PC-9 (cell line): Measurements from ENCODE around the gene EBNA1BP2. TPM values are rescaled to one million over a fixed set of nuclear protein-coding genes. Genes with fewer than 3 reads are reported as not detected.
A peak's percentile ranks its signal among the peaks of the same experiment; 100 is the strongest.

ENCODE experiments used
- Bru-seq: library from RNA; stranded (reverse); fragments of 400-500 nt; gene quantifications from one replicate; lab custom pipeline; 2021; lab: Mats Ljungman, UMichigan
- BruChase-seq, 2 experiments: library from RNA; stranded (reverse); fragments of 400-500 nt; gene quantifications; one replicate each; lab custom pipeline; 2021; lab: Mats Ljungman, UMichigan
- BruUV-seq: library from RNA; stranded (reverse); fragments of 400-500 nt; replicated peaks from 2 replicates; lab custom pipeline; 2021; lab: Mats Ljungman, UMichigan
- CTCF ChIA-PET: fragments of 300-600 bp; sonication (Branson Sonifier 250); formaldehyde crosslinking; loops from one replicate; lab custom pipeline; 2022; ENCODE audit warnings: antibody characterized with exemption; lab: Charles Lee
- POLR2A ChIA-PET: fragments of 300-600 bp; sonication (Branson Sonifier 250); formaldehyde crosslinking; loops from one replicate; lab custom pipeline; 2022; ENCODE audit warnings: antibody characterized with exemption; ENCODE audit not compliant: unreplicated experiment; lab: Charles Lee
- DNase-seq, 2 experiments: peaks; one replicate each; pipeline versions ENCODE4 v3.0.0 to v3.0.0-alpha.2; 2015 to 2022; ENCODE audit warnings: mixed read lengths in 1 of 2
- H2AFZ ChIP-seq: fragments of 200-600 bp; sonication (generic); 2 replicates; pipeline ENCODE4 v1.8.1; 2017; ENCODE audit warnings: antibody characterized with exemption
- H3F3A ChIP-seq: fragments of 200-600 bp; sonication (generic); 2 replicates; pipeline ENCODE4 v1.8.1; 2017; ENCODE audit warnings: antibody characterized with exemption, mild to moderate bottlenecking, low read depth; ENCODE audit not compliant: insufficient read depth
- H3K27ac ChIP-seq: fragments of 200-600 bp; sonication (generic); 2 replicates; pipeline ENCODE4 v1.6.1; 2016; ENCODE audit warnings: mixed run types
- H3K27me3 ChIP-seq: fragments of 200-600 bp; sonication (generic); 2 replicates; pipeline ENCODE4 v1.6.1; 2016; ENCODE audit warnings: low read depth, mixed run types; ENCODE audit not compliant: insufficient read depth
- H3K36me3 ChIP-seq: fragments of 200-600 bp; sonication (generic); 2 replicates; pipeline ENCODE4 v1.6.1; 2016; ENCODE audit warnings: low read depth, mixed run types
- H3K4me1 ChIP-seq: fragments of 200-600 bp; sonication (generic); replicated peaks from 2 replicates; pipeline ENCODE4 v1.6.1; 2016; ENCODE audit warnings: mixed run types; ENCODE audit not compliant: insufficient read depth
- H3K4me2 ChIP-seq: fragments of 200-600 bp; sonication (generic); 2 replicates; pipeline ENCODE4 v1.6.1; 2017; ENCODE audit warnings: mixed run types
- H3K4me3 ChIP-seq: fragments of 200-600 bp; sonication (generic); 2 replicates; pipeline ENCODE4 v1.6.1; 2016; ENCODE audit warnings: mixed run types
- H3K79me2 ChIP-seq: fragments of 200-600 bp; sonication (generic); 2 replicates; pipeline ENCODE4 v1.6.1; 2017; ENCODE audit warnings: low read depth, mixed run types
- H3K9me2 ChIP-seq: fragments of 200-600 bp; sonication (generic); 2 replicates; pipeline ENCODE4 v1.8.1; 2017; ENCODE audit warnings: mild to moderate bottlenecking; ENCODE audit not compliant: insufficient read depth
- H3K9me3 ChIP-seq: fragments of 200-600 bp; sonication (generic); 2 replicates; pipeline ENCODE4 v1.8.1; 2016; ENCODE audit warnings: low read depth; ENCODE audit not compliant: insufficient read depth
- H4K20me1 ChIP-seq: fragments of 200-600 bp; sonication (generic); 2 replicates; pipeline ENCODE4 v1.8.1; 2017; ENCODE audit not compliant: insufficient read depth
- CTCF ChIP-seq: fragments of 200-600 bp; sonication (generic); conservative IDR thresholded peaks from 2 replicates; pipeline ENCODE4 v1.6.1; 2017; ENCODE audit warnings: mixed run types, antibody characterized with exemption, mild to moderate bottlenecking, moderate library complexity
- EZH2 ChIP-seq: fragments of 200-600 bp; sonication (generic); IDR thresholded peaks from 2 replicates; pipeline ENCODE4 v1.8.0; 2017; ENCODE audit warnings: antibody characterized with exemption, low read depth
- intact Hi-C: fragments of 100-400 bp; cut with micrococcal nuclease; formaldehyde crosslinking; loops from one replicate; pipeline ENCODE4 v1.10.0; 2022; ENCODE audit not compliant: unreplicated experiment
- long read RNA-seq: library from polyadenylated mRNA; stranded (forward); transcript quantifications from one replicate; pipeline ENCODE4 v2.0.0, GENCODE V29; 2022
- total RNA-seq: library from RNA; stranded (reverse); gene quantifications from 2 replicates; pipeline ENCODE4 v1.2.3, GENCODE V29; 2021

Gene EBNA1BP2
- total RNA-seq: 151 and 153 TPM in 2 replicates
- percentile 96 among the genes with signal in this experiment for Bru-seq, nascent RNA
- BruChase-seq, experiment 1, labeled RNA remaining after a 2-hour chase: percentile 89 among the genes with signal in this experiment
- percentile 96 among the genes with signal in this experiment for BruChase-seq, experiment 2, labeled RNA remaining after a 6-hour chase
- long read RNA-seq, transcript EBNA1BP2-201 (9 exons, 1,322 nt): major isoform, 459 of 501 reads
- long read RNA-seq, transcript EBNA1BP2-202 (10 exons, 1,503 nt): minor isoform, 5 of 501 reads
- long read RNA-seq, partial matches to known transcripts: 16 of 501 reads
- long read RNA-seq, other reads (novel, unspliced or antisense): 19 of 501 reads

DNA sequence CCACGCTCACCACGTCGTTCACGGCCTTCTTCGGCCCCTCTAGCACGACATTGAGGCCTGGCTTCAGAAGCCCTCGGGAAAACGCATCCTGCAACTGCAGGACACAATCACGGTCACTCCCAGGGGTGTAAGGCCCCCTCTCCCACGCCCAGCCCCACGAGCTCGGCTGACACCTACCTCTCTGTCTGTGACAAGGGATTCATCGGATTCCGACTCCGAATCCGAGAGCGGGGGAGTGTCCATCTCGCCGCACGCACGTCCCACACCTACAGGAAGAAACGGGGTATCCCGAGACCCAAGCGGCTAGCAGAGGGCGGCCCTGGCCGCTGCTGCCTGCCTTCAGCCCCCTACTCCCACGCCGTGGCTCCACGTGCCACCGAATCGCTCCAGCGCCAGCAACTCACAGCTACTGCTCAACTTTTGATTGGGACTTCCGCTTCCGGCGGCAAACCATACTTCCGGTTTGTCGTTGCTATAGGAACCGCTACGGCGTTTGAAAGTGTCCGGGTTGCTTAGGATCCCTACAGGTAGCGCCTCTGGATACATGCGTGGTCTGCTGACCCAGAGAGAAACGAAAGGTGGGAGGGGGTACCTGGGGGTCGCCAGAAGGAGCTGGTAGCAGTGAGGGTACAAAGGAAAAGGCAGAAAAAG lies at the start of gene EBNA1BP2, which contains the start of gene CFAP57:
Gene EBNA1BP2, minus strand, starts transcription at position 415 of the 651 bp plus-strand sequence. Its CDS starts 172 bp downstream, at position 243.
Gene CFAP57, plus strand, starts transcription at position 455 of the 651 bp plus-strand sequence. CDS start 424 bp downstream, outside the sequence.
- CTCF ChIA-PET: interaction anchor here (1.7 kb wide), 1 partner anchor 113 kb away, joined by 3 read pairs; the partner anchor contains the start of gene C1orf210
- no peaks in the 10 kb centered on the region for H3K27me3 ChIP-seq
- H3K4me3 ChIP-seq: peak within 1 kb of the TSS; percentile 89
- TF ChIP-seq EZH2 (no peak), CTCF (no peak)
- peaks cover 9% of the 10 kb centered on the region; the same call in 1 of the 2 replicates for H3K9me3 ChIP-seq
- peaks cover 11% of the 10 kb centered on the region for H4K20me1 ChIP-seq
- peak within 1 kb of the TSS; percentile 97 for H2AFZ ChIP-seq
- BruUV-seq: no TSS peak
- H3K79me2 ChIP-seq: peaks cover 41% of the 10 kb centered on the region
- intact Hi-C loops: loop anchor here (1.0 kb wide), 1 partner anchor 35 kb away; no protein-coding TSS in a partner anchor
- H3K4me1 ChIP-seq: peaks cover 15% of the 10 kb centered on the region; the same call in 1 of the 2 replicates
- peaks cover 36% of the 10 kb centered on the region for H3K36me3 ChIP-seq
- H3K27ac ChIP-seq: peak within 1 kb of the TSS; percentile 32
- peak; percentile 90 to 94 for DNase-seq
- POLR2A ChIA-PET: interaction anchor here (0.5 to 1.5 kb wide), 7 partner anchors 14 to 1458 kb away, joined by 3 to 16 read pairs (median 3); no protein-coding TSS in a partner anchor
- no peaks in the 10 kb centered on the region for H3K9me2 ChIP-seq
- peaks cover 14% of the 10 kb centered on the region; the same call in 1 of the 2 replicates for H3F3A ChIP-seq
- peak within 1 kb of the TSS; percentile 90 for H3K4me2 ChIP-seq

DNA sequence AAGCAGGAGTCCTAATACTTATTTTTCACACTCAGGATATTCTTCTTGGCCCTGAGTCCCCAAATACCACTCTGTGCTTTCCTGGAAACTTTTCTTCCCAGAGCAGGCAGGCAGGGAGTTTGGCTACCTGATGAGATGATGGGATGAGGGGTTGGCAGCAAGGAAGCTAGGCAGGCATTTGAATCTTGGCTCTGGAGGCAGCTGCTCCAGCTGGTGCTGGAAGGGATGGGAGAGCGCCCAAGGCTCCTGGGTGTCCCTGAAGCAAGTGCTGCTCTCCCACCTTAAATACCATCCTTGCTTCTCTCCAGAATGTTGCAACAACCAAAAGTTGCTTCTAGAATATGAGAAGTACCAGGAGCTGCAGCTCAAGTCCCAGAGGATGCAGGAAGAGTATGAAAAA lies 49.7 kb upstream of the EBNA1BP2 start:
- ChIA-PET POLR2A (interaction anchor here (0.6 kb wide), 2 partner anchors 131 to 429 kb away, joined by 3 to 7 read pairs; no protein-coding TSS in a partner anchor), CTCF (no interaction called here)
- Histone ChIP-seq H2AFZ (no peak overlapping the region), H3K9me3 (no peaks in the 10 kb centered on the region), H3K4me3 (no peak overlapping the region), H3F3A (no peaks in the 10 kb centered on the region; the same call in 1 of the 2 replicates), H3K79me2 (no peaks in the 10 kb centered on the region), H3K27ac (no peak overlapping the region), H3K4me2 (no peak overlapping the region), H3K27me3 (no peaks in the 10 kb centered on the region), H3K36me3 (no peaks in the 10 kb centered on the region), H4K20me1 (no peaks in the 10 kb centered on the region), H3K4me1 (no peaks in the 10 kb centered on the region), H3K9me2 (no peaks in the 10 kb centered on the region)
- intact Hi-C loops: loop anchor here (10.0 kb wide), 1 partner anchor 823 kb away; no protein-coding TSS in a partner anchor
- TF ChIP-seq EZH2: no peak
- no peak for TF ChIP-seq CTCF
- DNase-seq: no peak
- BruUV-seq: no TSS peak
